ENCODE data around the gene PTGES2.
"Not testable (repeated sequence)": the region's sequence is repeated elsewhere in the genome, so short reads cannot be mapped to it uniquely, and the experiment has no call there.

PTGES2 gene

DNA sequence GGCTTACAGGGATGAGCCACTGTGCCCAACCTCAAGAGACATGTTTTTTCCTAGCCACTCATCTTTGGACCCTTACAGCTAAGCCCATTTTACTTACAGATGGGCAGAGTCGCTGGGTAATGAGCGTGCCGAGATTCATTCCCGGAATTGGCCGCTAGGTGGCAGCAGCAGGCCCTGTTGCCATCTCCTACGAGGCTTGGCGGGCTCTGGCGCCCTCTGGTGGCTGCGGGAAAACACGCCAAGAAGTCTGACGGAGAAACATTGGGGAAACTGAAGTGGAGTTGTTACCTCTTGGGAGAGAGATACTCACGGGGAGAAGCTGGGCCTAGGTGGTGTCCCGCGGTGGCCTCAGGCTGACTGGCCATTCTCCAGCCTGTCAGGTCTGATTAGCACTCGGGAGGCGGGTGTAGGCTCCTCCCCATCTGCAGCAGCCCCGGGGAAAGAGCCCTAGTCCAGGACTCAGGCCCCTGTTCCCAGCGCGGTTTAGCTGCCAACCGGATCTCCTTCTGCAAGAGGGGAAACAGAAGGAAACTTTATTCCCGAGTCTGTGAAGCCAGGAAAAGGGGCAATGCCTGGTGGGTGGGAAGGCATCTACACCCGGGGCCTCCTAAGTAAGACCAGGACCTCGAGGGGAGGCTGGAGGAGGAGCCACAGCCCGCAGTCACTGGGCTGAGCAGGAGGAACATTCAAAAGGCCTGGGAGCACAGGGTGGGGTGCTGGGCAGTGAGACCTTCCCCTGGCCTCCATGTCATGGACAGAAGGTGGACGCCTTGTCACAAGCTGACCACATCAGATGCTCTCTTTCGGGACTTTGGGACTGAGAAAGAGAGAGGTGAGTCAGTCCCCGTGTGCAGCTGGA is 9.7 kb downstream of the PTGES2 start:
- in situ Hi-C loops (cut with HindIII; ENCODE audit: low sequenced_read_pairs) = no loop called here
- peak; percentile 87 for DNase-seq (ENCODE audit: low read depth, low spot score)
- TF ChIP-seq, protein P1, sequence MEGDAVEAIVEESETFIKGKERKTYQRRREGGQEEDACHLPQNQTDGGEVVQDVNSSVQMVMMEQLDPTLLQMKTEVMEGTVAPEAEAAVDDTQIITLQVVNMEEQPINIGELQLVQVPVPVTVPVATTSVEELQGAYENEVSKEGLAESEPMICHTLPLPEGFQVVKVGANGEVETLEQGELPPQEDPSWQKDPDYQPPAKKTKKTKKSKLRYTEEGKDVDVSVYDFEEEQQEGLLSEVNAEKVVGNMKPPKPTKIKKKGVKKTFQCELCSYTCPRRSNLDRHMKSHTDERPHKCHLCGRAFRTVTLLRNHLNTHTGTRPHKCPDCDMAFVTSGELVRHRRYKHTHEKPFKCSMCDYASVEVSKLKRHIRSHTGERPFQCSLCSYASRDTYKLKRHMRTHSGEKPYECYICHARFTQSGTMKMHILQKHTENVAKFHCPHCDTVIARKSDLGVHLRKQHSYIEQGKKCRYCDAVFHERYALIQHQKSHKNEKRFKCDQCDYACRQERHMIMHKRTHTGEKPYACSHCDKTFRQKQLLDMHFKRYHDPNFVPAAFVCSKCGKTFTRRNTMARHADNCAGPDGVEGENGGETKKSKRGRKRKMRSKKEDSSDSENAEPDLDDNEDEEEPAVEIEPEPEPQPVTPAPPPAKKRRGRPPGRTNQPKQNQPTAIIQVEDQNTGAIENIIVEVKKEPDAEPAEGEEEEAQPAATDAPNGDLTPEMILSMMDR (IDR thresholded peaks at IDR 0.05; ENCODE audit: low read depth, low read length) = peak; percentile 100
- H3K4me3 ChIP-seq (ENCODE audit: low read depth, low read length) = no peak overlapping the region

DNA sequence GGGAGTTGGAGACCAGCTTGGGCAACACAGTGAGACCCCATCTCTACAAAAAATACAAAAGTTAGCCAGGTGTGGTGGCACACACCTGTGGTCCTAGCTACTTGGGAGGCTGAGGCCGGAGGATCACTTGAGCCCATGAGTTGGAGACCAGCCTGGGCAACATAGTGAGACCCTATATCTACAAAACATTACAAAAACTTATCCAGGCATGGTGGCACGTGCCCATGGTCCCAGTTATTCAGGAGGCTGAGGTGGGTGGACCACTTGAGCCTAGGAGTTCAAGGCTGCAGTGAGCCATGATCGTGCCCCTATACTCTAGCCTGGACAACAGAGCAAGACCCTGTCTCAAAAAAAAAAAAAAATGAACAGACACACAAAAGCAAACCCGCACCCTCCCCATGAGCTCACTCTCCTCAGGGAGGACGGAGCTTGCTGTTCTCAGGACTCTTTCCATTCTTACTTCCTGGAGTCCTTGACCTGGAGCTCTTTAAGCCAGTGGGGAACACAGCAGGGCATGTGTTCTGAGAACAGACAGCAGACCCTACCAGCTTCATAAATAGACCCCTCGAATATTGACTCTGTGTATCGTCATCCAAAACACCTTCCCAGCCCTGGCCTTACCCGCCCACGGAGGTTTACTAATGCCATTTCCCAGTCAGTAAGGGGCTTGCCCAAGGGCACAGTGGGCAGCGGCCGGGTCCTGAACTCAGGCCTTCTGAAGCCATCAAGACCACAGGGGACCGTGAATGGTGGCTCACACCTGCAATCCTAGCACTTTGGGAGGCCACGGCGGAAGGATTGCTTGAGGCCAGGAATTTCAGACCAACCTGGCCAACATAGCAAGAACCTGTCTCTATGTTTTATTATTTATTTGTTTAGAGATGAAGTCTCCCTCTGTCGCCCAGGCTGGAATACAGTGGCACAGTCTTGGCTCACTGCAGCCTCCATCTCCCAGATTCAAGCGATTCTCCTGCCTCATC is 11.1 kb downstream of the PTGES2 start:
- TF ChIP-seq, protein P1 (IDR thresholded peaks at IDR 0.05; ENCODE audit: low read depth, low read length) = no peak
- no peak for DNase-seq (ENCODE audit: low read depth, low spot score)
- in situ Hi-C loops (cut with HindIII; ENCODE audit: low sequenced_read_pairs) = no loop called here

GRCh38 chr9:128115187-128116103 is 12.1 kb downstream of the PTGES2 start:
- H3K4me3 ChIP-seq (ENCODE audit: low read depth, low read length) = no peak overlapping the region
- TF ChIP-seq, protein P1 (IDR thresholded peaks at IDR 0.05; ENCODE audit: low read depth, low read length) = no peak
- in situ Hi-C loops (cut with HindIII; ENCODE audit: low sequenced_read_pairs) = no loop called here
- DNase-seq (ENCODE audit: low read depth, low spot score) = no peak

More for the DNA sequence above, 11.1 kb downstream of the PTGES2 start:
- no peak overlapping the region for H3K4me3 ChIP-seq (ENCODE audit: low read depth, low read length)

DNA sequence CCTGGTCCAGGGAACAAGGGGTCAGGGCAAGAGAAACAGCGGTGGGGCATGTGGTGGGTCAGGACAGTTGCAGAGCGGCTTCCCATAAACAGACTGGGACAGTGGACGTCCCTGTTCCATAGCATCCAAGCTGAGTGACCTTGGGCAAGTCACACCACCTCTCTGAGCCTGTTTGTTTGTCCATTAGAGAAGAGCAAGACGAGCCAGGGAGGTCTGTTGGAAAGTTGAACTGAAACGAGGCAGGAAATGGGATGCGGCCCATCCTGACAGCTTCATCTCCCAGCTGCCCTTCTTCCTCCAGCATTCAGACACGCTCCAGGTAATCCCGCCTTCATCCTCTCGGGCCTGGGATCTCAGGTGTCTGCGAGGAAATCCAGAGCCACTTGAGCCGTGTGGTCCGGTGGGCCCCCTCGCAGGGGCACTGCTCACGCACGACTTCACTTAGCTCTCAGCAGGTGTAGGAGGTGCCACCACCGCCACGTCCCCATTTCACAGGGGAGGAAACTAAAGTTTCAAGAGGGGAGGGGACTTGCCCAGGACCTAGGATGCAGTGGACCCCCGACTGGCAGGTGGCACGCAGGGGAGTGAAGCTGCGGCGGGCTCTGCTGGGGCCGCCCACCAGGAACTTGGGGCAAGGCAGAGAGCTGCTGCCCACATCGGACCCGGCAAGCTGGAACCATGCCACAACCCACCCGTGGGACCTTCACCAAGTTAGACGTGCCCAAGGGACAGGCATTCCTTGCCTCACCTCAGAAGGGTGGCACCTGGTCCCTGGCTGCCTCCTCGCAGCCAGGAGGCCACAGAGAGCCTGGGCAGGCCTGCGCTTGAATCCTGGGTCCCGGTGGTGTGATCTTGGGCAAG is 13.0 kb downstream of the PTGES2 start:
- no peak for DNase-seq (ENCODE audit: low read depth, low spot score)
- in situ Hi-C loops (cut with HindIII; ENCODE audit: low sequenced_read_pairs) = no loop called here
- TF ChIP-seq, protein P1 (IDR thresholded peaks at IDR 0.05; ENCODE audit: low read depth, low read length) = no peak
- H3K4me3 ChIP-seq (ENCODE audit: low read depth, low read length) = no peak overlapping the region

- TF ChIP-seq, protein P1 (IDR thresholded peaks at IDR 0.05; ENCODE audit: low read depth, low read length) = no peak
- in situ Hi-C loops (cut with HindIII; ENCODE audit: low sequenced_read_pairs) = no loop called here
- no peak overlapping the region for H3K4me3 ChIP-seq (ENCODE audit: low read depth, low read length)
- no peak for DNase-seq (ENCODE audit: low read depth, low spot score)
Measured at GRCh38 chr9:128113526-128114325, 13.8 kb downstream of the PTGES2 start.

DNA sequence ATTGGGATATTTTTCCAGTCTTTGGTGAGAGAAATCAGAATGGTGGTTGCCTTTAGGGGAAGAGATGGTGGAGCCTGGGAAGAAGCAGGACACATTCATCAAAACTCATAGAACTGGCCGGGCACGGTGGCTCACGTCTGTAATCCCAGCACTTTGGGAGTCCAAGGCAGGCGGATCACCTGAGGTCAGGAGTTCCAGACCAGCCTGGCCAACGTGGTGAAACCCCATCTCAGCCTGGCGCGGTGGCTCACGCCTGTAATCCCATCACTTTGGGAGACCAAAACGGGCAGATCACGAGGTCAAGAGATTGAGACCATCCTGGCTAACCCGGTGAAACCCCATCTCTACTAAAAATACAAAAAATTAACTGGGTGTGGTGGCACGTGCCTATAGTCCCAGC is 15.8 kb downstream of the PTGES2 start:
- DNase-seq (ENCODE audit: low read depth, low spot score); in situ Hi-C loops (cut with HindIII; ENCODE audit: low sequenced_read_pairs); H3K4me3 ChIP-seq (ENCODE audit: low read depth, low read length): not testable (repeated sequence)

All from astrocyte of the spinal cord (primary cell).